HG03280 (cell line): ENCODE results near the gene TSTD2.
"Not testable (repeated sequence)": the region's sequence is repeated elsewhere in the genome, so short reads cannot be mapped to it uniquely, and the experiment has no call there.

Source experiments
- ATAC-seq: cut with Tn5 transposase; IDR thresholded peaks from one replicate; pipeline ENCODE4 v1.9.1; 2021; ENCODE audit warnings: mild to moderate bottlenecking, moderate library complexity; ENCODE audit not compliant: unreplicated experiment

TSTD2 gene

DNA sequence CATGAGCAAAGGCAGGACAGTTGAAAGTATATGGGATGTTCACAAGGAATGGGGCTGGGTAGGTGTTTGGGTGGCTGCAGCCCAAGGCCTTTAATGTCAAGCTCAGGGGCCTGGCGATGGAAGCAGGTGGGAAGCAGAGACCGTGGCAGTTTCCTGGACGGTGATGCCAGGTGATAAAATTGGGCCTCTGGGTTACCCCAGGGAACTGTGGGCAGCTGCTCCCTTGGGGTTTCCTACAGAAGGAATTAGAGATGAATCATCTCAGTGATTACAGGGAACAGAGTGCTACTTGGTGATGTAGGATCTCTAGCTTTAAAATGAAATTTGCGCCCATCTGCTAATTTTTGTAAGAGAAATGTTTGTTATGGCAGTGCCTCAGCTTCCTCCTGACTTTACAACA is 39.2 kb downstream of the TSTD2 start:
- ATAC-seq = no peak

DNA sequence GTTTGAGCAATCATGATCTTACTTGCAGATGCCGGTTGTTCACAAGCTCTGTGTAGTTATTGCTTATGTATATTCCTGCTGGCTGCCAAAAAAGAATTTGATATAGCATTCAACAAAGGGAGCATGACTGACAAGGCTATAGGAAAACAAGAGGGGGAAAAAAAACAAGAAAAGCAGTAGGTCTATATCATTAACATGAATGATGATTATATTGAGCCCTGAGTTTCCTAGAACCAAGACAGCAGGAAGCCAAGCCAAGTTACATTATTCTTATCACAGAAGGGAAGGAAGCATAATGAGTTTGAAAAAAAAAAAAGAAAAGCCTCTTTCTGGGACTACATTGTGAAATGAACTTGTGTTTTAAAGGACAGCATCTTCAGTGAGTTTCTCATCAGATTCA is 41.0 kb downstream of the TSTD2 start:
- ATAC-seq = no peak

DNA sequence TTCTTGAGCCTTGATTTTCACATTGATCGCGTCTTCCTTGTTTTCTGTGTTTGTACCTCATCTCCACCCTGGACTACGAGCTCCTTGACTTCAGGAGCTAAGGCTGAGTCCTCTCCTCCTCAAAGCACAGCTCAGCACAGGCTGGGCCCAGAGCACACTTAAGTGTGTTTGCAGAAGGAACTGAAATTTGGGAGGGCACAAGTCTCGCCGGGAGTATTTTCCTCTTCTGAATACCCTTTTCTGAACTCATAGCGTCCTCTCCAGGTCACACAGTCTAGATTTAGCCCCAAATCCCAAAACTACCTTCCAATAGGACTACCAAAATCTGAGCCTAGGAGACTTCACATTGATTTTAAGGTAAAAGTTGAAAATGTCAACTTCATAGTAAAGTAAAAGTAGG is 41.6 kb downstream of the TSTD2 start:
- no peak for ATAC-seq

DNA sequence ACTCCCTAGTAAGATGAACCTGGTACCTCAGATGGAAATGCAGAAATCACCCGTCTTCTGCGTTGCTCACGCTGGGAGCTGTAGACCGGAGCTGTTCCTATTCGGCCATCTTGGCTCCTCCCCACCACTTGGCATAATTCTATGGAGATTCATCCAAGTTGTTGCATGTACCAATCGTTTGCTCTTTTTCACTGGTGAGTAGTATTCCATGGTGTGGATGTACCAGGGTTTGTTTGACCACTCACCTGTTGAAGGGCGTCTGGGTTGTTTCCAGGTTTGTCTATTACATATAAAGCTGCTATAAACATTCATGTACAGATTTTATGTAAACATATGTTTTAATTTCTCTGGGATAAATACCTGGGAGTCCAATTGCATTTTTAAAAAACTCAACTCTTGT is 46.3 kb downstream of the TSTD2 start:
- not testable (repeated sequence) for ATAC-seq

DNA sequence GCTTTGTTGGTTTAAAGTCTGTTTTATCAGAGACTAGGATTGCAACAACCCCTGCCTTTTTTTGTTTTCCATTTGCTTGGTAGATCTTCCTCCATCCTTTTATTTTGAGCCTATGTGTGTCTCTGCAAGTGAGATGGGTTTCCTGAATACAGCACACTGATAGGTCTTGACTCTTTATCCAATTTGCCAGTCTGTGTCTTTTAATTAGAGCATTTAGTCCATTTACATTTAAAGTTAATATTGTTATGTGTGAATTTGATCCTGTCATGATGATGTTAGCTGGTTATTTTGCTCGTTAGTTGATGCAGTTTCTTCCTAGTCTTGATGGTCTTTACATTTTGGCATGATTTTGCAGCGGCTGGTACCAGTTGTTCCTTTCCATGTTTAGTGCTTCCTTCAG is 48.4 kb downstream of the TSTD2 start:
- ATAC-seq = not testable (repeated sequence)

DNA sequence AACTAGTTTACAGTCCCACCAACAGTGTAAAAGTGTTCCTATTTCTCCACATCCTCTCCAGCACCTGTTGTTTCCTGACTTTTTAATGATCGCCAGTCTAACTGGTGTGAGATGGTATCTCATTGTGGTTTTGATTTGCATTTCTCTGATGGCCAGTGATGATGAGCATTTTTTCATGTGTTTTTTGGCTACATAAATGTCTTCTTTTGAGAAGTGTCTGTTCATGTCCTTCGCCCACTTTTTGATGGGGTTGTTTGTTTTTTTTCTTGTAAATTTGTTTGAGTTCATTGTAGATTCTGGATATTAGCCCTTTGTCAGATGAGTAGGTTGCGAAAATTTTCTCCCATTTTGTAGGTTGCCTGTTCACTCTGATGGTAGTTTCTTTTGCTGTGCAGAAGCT is 51.6 kb downstream of the TSTD2 start:
- not testable (repeated sequence) for ATAC-seq

DNA sequence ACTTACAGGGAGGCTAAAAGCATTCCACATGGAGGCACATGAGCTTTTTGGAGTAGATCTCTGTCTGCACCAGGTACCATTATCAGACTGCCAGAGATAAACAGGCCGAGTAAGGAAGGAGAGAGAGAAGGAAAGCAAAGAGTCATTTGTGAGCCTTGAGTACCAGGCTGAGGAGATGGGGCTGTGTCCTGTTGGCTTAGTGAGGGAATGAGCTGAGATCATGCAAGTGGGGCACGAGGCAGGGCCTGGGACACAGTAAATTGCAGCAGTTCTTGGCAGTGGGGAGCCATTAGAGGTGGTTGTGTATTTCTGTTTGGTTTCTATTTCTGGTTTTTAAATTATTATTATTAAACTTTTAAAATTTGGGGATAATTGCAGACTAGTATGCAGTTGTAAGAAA is 53.3 kb downstream of the TSTD2 start:
- ATAC-seq = no peak

DNA sequence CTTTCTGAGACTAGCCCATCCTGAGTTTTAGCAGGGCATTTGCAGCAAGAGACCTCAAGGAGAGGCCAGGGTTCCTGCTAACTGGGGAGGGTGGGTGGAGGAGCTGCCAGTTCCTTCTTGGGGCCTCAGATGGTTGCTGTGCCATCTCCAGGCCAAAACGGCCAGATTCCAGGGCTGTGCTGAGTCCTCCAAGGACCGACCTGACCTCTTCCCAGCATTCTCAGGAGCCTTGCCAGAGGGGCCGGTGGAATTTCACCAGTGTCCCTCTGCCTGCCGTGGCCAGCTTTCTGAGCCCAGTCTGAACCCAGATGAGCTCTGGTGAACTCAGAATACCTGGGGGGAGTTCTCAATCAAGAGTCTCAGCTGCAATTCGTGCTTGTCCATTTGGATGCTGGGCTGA is 54.3 kb downstream of the TSTD2 start:
- ATAC-seq = no peak

DNA sequence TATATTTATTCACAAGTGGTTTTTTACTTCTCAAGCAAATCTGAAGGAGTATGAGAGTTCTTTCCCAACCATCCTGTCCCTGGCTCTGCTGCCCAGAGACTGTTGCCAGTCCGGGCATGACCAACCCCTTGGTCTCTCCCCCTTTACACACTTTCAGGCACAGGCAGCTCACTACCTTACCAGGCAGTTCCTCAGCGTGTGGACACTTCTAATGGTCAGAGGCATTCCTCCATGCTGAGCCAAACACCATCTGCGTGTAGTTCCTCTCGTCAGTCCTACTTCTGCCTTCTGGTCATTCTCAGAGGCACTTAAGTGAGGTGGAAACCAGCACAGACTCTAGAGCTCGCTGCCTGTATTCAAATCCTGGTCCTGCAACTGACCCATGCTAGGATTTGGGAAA is 56.1 kb downstream of the TSTD2 start:
- ATAC-seq = no peak

DNA sequence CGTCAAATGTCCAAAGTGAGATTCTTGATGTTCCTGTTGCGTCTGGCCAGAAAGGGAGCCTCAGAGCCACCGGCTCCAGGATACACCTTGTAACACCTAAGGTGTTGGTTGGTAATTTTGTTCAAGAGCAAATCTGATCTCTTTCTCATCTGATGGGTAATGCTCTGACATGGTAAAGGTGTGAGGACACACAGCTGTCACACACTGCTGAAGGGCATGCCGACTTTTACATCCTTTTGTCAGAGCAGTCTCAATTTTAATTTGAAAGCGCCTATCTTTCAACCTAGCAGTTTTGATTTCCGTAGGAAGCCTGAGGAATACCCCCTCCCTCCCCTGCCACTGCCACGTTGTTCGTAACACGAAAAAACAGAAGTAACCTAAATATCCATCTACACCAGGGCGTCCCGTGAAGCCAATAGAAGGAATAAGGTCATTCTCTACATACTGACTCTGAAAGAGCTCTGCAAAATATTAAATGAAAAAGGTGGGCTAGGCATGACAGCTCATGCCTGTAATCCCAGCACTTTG is 57.4 kb downstream of the TSTD2 start:
- ATAC-seq = no peak

DNA sequence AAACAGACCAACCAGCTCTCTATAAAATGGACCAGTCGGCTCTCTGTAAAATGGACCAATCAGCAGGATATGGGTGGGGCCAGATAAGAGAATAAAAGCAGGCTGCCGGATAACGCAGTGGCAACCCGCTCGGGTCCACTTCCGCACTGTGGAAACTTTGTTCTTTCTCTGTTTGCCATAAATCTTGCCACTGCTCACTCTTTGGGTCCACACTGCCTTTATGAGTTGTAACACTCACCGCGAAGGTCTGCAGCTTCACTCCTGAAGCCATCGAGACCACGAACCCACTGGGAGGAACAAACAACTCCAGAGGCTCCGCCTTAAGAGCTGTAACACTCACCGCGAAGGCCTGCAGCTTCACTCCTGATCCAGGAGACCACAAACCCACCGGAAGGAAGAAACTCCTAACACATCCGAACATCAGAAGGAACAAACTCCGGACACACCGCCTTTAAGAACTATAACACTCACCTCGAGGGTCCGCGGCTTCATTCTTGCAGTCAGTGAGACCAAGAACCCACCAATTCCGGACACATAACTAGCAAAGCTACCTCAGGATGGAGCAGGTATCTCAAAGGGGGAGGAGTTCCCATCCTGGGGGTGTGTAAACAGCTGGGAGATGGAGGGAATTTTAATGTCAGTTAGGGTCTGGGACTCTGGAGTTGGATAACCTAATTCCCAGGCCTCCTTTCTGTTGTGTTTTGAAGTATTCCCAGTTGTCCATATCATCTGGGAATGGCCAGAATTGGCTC is 58.1 kb downstream of the TSTD2 start:
- not testable (repeated sequence) for ATAC-seq

DNA sequence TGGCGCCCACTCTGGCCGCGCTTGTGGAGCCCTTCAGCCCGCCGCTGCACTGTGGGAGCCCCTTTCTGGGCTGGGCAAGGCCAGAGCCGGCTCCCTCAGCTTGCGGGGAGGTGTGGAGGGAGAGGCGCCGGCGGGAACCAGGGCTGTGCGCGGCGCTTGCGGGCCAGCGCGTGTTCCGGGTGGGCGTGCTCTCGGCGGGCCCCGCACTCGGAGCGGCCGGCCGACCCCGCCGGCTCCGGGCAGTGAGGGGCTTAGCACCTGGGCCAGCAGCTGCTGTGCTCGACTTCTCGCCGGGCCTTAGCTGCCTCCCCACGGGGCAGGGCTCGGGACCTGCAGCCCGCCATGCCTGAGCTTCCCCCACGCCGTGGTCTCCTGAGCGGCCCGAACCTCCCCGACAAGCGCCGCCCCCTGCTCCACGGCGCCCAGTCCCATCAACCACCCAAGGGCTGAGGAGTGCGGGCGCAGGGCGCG is 59.0 kb downstream of the TSTD2 start:
- not testable (repeated sequence) for ATAC-seq

DNA sequence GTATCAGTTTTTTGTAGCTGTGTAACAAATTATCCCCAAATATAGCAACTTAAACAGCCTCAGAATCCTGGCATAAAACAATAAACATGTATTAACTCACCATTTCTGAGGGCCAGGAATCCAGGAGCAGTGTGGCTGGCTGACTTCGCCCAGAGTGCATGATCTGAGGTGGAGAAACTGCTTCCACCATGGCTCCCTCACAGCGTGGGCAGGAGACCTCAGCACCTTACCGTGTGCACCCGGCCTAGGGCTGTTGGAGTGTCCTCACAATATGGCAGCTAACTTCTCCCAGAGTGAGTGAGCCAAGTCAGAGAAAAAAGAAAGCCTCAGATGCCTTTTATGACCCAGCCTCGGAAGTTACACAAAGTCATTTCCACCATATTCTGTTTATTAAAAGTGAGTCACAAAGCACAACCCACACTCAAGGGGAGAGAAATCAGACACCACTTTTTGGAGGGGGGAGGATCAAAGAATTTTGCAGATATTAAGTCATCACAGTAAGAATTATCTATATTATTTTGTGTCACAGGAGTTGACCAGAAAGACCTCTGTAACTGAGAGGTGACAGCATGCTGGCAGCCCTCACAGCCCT is 59.6 kb downstream of the TSTD2 start:
- ATAC-seq = no peak

DNA sequence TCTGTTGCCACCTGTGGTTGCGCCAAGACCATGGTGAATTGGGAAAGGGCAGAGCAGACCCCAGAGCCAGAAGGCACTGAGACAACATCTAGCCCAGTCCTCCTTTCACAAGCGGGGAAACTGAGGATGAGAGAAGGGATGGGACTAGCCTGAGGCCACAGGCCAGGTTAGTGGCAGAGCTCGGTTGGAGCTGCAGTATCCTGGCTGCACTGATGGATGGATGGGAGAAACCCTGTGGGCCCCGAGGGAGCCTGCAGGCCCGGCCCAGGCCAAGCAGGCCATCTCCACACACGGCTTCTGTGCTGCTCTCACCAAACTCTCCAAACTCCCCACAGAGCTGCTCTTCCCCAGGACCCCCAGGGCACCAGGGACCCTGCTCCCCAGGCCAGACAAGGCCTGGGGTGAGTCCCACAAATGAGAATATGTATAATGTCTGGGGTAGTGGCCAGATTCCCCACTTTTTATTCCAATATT is 60.2 kb downstream of the TSTD2 start:
- ATAC-seq = no peak

DNA sequence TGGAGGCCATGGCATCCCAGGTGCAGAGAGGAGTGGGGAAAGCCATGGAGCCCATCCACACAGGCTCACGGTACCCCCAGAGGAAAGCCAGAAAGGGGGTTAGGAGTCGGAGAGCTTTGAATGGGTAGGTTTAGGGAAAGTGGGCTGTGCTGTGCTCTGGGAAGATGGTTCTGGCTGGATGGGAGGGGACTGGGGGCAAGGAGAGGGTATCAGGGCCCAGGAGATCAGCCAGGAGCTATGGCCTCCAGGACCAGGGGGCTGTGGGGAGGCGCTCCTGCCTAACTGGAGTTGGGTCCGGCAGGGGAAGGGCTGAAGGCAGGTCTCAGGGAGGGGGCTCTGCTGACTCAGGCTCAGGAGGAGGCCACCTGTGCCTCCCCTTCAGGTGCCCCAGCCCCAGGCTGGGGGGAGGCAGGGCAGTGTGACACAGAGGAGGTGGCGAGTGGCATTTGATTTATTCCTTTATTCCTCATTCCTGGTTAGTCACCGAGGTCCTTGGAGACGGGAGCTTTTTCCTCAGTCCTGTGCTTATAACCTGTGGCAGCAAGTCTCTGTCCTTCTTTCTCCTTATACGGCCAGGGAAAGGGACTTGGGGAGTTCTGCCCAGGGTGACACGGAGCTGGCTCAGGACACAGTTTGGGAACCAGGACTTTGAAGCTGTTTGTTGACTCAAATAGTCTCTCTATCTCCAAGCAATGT is 60.8 kb downstream of the TSTD2 start:
- ATAC-seq = no peak

DNA sequence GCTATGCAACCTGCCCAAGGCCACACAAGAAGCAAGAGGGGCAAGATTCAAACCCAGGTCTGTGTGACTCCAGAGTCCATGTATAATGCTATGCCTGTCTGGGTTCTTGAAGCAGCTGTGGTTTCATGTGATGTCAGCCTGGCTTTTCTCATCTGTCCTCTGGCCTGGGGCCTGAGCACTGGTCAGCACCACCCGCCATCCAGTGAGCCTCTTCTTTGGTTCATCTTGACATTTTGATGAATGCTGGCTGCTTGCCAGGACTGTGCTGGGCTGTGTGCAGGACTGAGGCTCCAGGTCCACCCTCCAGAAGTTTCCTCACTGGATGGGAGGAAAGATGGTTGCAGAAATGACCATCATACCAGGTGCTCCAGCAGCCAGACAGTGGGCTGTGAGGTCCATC is 61.5 kb downstream of the TSTD2 start:
- ATAC-seq = no peak

DNA sequence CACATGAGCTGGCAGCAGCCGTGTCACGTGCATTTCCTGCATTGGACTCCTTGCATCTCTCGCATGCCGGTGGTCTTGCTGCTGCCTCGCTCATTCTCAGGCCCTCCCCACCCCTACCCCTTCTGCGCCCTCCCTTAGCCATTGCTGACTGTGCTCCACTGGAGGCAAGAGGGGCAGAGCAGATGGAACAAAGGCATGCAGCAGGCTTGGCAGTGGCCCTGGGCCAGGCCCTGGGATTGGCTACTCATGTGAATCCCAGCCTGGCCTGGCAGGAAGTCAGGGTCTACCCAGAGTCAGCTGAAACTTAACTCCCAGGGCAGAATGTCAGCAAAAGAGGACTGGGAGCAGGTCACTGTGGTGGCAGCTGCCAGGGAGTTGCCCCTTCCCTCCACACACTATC is 62.3 kb downstream of the TSTD2 start:
- no peak for ATAC-seq

DNA sequence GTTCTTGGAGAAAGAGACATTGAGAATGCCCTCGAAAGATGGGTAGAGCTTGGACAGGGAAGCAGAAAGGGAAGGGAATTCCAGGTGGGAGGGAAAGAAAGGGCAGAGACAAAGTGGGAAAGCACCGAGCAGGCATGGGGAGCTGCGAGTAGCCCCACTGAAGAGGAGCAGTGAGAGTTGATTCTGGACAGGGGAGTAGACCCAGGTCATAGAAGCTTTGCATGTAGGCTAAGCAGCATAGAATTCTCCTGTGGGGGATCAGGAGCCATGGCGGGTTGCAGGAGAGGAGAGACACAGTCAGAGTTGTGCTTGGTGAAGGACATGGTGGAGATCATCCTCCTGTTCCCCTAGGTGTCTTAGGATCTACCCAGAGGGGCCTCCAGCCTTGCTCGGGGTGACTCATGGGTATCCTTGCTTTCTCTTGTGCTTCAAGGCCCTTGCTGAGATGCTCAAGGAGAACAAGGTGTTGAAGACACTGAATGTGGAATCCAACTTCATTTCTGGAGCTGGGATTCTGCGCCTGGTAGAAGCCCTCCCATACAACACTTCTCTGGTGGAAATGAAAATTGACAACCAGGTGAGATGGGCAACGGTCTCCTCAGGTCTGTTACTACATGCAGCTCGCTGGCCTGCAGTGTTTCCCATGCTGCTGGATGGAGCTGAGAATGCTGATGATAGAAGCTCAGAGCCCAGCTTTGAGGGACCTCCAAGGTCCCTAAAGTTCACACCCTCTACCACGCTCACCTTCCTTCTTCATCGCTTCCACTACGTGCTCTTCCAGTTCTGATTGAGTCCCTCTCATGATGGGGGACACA is 64.5 kb downstream of the TSTD2 start:
- no peak for ATAC-seq

DNA sequence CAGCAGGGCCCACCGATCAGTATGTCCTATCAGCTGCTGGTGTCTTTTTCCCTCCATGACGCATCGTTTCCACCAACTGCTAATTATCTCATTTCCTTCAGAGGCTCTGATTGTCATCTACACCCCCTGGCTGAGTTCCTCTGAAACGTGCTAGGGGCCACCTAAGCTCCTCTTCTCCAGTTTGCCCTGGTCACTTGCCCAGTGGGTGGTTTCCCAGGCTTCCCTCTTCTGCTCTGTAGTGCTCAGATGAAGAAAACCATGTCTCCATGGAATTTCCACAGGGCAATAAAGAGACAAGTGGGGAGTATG is 65.3 kb downstream of the TSTD2 start:
- no peak for ATAC-seq

DNA sequence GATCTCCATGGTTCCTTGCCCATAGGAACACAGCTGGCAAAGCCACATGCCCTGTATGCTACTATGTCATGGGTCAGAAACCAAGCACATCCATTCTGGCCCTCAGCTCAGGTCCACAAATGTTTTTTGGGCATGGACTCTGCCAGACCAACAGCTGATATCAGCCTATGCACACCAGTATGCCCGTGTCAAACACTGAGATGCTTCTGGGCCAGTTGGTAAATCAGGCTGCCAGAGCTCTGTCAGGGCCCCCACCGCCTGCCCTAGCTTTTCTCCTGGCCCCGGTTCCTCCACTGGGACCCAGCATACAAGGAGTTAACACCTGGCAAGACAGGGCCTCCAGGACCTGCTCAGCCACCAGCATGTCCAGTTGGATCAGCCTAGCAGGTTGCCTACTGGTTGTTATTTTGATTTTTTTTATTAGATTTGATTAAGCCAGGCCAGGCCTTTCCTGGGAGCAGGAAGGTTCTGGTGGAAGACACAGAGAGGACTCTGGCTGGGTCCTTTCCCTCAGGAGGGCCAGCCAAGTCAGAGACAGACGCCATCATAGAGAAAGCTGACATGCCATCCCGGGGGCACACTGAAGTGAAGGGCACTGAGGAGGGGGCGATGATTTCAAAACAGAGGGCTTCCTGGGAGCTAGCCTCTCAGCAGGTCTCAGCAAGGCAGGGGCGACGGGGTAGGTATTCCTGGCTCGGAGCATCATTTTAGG is 65.8 kb downstream of the TSTD2 start:
- no peak for ATAC-seq
